ENCODE results near the gene POLR2E. TPM values are rescaled to one million over a fixed set of nuclear protein-coding genes. Genes with fewer than 3 reads are reported as not detected.

Gene POLR2E
- total and polyA plus RNA-seq, 2 donors from 2014 or later: 158 to 189 TPM

GRCh38 chr19:1136201-1136600, 41.0 kb upstream of the POLR2E start:
- Histone ChIP-seq H3K9ac (ENCODE audit: low read length in 3 of 3) (no peak overlapping the region), H3K4me3 (ENCODE audit: low read length in 3 of 3) (no peak overlapping the region), H3K4me1 (ENCODE audit: control insufficient read depth in 2 of 3, insufficient read depth in 2 of 3, low read depth in 1 of 3, low read length in 3 of 3) (peaks cover 0 to 20% (median 0%) of the 10 kb centered on the region in 3 donors), H3K9me3 (ENCODE audit: control insufficient read depth in 2 of 3, insufficient read depth in 1 of 3, low read length in 3 of 3) (no peaks in the 10 kb centered on the region), H3K27me3 (ENCODE audit: control insufficient read depth, insufficient read depth, low read length) (no peaks in the 10 kb centered on the region), H3K36me3 (ENCODE audit: control insufficient read depth in 2 of 3, insufficient read depth in 3 of 3, low read length in 3 of 3) (no peaks in the 10 kb centered on the region), H3K27ac (ENCODE audit: low read depth in 2 of 2, low read length in 2 of 2) (peak overlapping the region in 1 of 2 donors; percentile 47)
- DNase-seq (no peak), FAIRE-seq (no peak)
- TF ChIP-seq CTCF (IDR thresholded peaks at IDR 0.05; ENCODE audit: borderline replicate concordance, extremely low read depth, insufficient read depth): no peak
- intact Hi-C loops (cut with DNase I): no loop called here

GRCh38 chr19:1135454-1135853, 40.3 kb upstream of the POLR2E start:
- peaks cover 0 to 20% (median 0%) of the 10 kb centered on the region in 3 donors for H3K4me1 ChIP-seq (ENCODE audit: control insufficient read depth in 2 of 3, insufficient read depth in 2 of 3, low read depth in 1 of 3, low read length in 3 of 3)
- no peak for FAIRE-seq

GRCh38 chr19:1134431-1134830, 39.3 kb upstream of the POLR2E start:
- Histone ChIP-seq H3K4me1 (ENCODE audit: control insufficient read depth in 2 of 3, insufficient read depth in 2 of 3, low read depth in 1 of 3, low read length in 3 of 3) (peaks cover 0 to 20% (median 0%) of the 10 kb centered on the region in 3 donors), H3K27me3 (ENCODE audit: control insufficient read depth, insufficient read depth, low read length) (no peaks in the 10 kb centered on the region), H3K27ac (ENCODE audit: low read depth in 2 of 2, low read length in 2 of 2) (peak overlapping the region; percentile 58 to 96), H3K9ac (ENCODE audit: low read length in 3 of 3) (no peak overlapping the region), H3K36me3 (ENCODE audit: control insufficient read depth in 2 of 3, insufficient read depth in 3 of 3, low read length in 3 of 3) (no peaks in the 10 kb centered on the region), H3K9me3 (ENCODE audit: control insufficient read depth in 2 of 3, insufficient read depth in 1 of 3, low read length in 3 of 3) (no peaks in the 10 kb centered on the region), H3K4me3 (ENCODE audit: low read length in 3 of 3) (no peak overlapping the region)
- intact Hi-C loops (cut with DNase I): no loop called here
- DNase-seq (no peak), FAIRE-seq (no peak)
- no peak for TF ChIP-seq CTCF (IDR thresholded peaks at IDR 0.05; ENCODE audit: borderline replicate concordance, extremely low read depth, insufficient read depth)

More at GRCh38 chr19:1135454-1135853, 40.3 kb upstream of the POLR2E start:
- Histone ChIP-seq H3K36me3 (ENCODE audit: control insufficient read depth in 2 of 3, insufficient read depth in 3 of 3, low read length in 3 of 3) (no peaks in the 10 kb centered on the region), H3K4me3 (ENCODE audit: low read length in 3 of 3) (no peak overlapping the region), H3K9ac (ENCODE audit: low read length in 3 of 3) (no peak overlapping the region), H3K9me3 (ENCODE audit: control insufficient read depth in 2 of 3, insufficient read depth in 1 of 3, low read length in 3 of 3) (no peaks in the 10 kb centered on the region), H3K27ac (ENCODE audit: low read depth in 2 of 2, low read length in 2 of 2) (peak overlapping the region in 1 of 2 donors; percentile 47), H3K27me3 (ENCODE audit: control insufficient read depth, insufficient read depth, low read length) (no peaks in the 10 kb centered on the region)
- intact Hi-C loops (cut with DNase I): no loop called here
- TF ChIP-seq CTCF (IDR thresholded peaks at IDR 0.05; ENCODE audit: borderline replicate concordance, extremely low read depth, insufficient read depth): no peak
- no peak for DNase-seq

GRCh38 chr19:1133471-1133929, 38.3 kb upstream of the POLR2E start:
- FAIRE-seq (no peak), DNase-seq (no peak)
- no peak for TF ChIP-seq CTCF (IDR thresholded peaks at IDR 0.05; ENCODE audit: borderline replicate concordance, extremely low read depth, insufficient read depth)
- H3K27me3 ChIP-seq (ENCODE audit: control insufficient read depth, insufficient read depth, low read length): no peaks in the 10 kb centered on the region
- intact Hi-C loops (cut with DNase I): no loop called here
- peak overlapping the region; percentile 94 to 96 for H3K27ac ChIP-seq (ENCODE audit: low read depth in 2 of 2, low read length in 2 of 2)
- H3K9ac ChIP-seq (ENCODE audit: low read length in 3 of 3): no peak overlapping the region
- H3K4me3 ChIP-seq (ENCODE audit: low read length in 3 of 3): no peak overlapping the region
- H3K9me3 ChIP-seq (ENCODE audit: control insufficient read depth in 2 of 3, insufficient read depth in 1 of 3, low read length in 3 of 3): no peaks in the 10 kb centered on the region
- no peaks in the 10 kb centered on the region for H3K36me3 ChIP-seq (ENCODE audit: control insufficient read depth in 2 of 3, insufficient read depth in 3 of 3, low read length in 3 of 3)
- peaks cover 0 to 20% (median 0%) of the 10 kb centered on the region in 3 donors for H3K4me1 ChIP-seq (ENCODE audit: control insufficient read depth in 2 of 3, insufficient read depth in 2 of 3, low read depth in 1 of 3, low read length in 3 of 3)
